ENCODE results near the gene CDH12.

The CDH12 gene

GRCh38 chr5:21823076-21823574 lies 1030.0 kb downstream of the CDH12 start:
- DNase-seq (ENCODE audit: low read depth in 2 of 2) = no peak

- DNase-seq (ENCODE audit: low read depth in 2 of 2) = no peak
Observed at GRCh38 chr5:21820527-21820926, 1032.6 kb downstream of the CDH12 start.

- DNase-seq (ENCODE audit: low read depth in 2 of 2) = no peak
Observed at GRCh38 chr5:21818370-21818720, 1034.8 kb downstream of the CDH12 start.

- no peak for DNase-seq (ENCODE audit: low read depth in 2 of 2)
Observed at GRCh38 chr5:21817668-21818369, 1035.3 kb downstream of the CDH12 start.

GRCh38 chr5:21810737-21811316 lies 1042.3 kb downstream of the CDH12 start:
- no peak for DNase-seq (ENCODE audit: low read depth in 2 of 2)

GRCh38 chr5:21809611-21810010 lies 1043.5 kb downstream of the CDH12 start:
- DNase-seq (ENCODE audit: low read depth in 2 of 2) = no peak

- DNase-seq (ENCODE audit: low read depth in 2 of 2) = no peak
Observed at GRCh38 chr5:21807953-21808352, 1045.2 kb downstream of the CDH12 start.

GRCh38 chr5:21806943-21807342 lies 1046.2 kb downstream of the CDH12 start:
- DNase-seq (ENCODE audit: low read depth in 2 of 2) = no peak

GRCh38 chr5:21806271-21806670 lies 1046.9 kb downstream of the CDH12 start:
- no peak for DNase-seq (ENCODE audit: low read depth in 2 of 2)

GRCh38 chr5:21802869-21803490 lies 1050.2 kb downstream of the CDH12 start:
- no peak for DNase-seq (ENCODE audit: low read depth in 2 of 2)

GRCh38 chr5:21802100-21802499 lies 1051.0 kb downstream of the CDH12 start:
- DNase-seq (ENCODE audit: low read depth in 2 of 2) = no peak

- no peak for DNase-seq (ENCODE audit: low read depth in 2 of 2)
Observed at GRCh38 chr5:21792748-21793147, 1060.4 kb downstream of the CDH12 start.

- DNase-seq (ENCODE audit: low read depth in 2 of 2) = no peak
Observed at GRCh38 chr5:21791304-21791703, 1061.8 kb downstream of the CDH12 start.

GRCh38 chr5:21784487-21784886 lies 1068.7 kb downstream of the CDH12 start:
- DNase-seq (ENCODE audit: low read depth in 2 of 2) = no peak

- no peak for DNase-seq (ENCODE audit: low read depth in 2 of 2)
Observed at GRCh38 chr5:21783074-21783679, 1070.0 kb downstream of the CDH12 start.

GRCh38 chr5:21776466-21776865 lies 1076.7 kb downstream of the CDH12 start:
- no peak for DNase-seq (ENCODE audit: low read depth in 2 of 2)

GRCh38 chr5:21774801-21775200 lies 1078.3 kb downstream of the CDH12 start:
- DNase-seq (ENCODE audit: low read depth in 2 of 2) = no peak

- no peak for DNase-seq (ENCODE audit: low read depth in 2 of 2)
Observed at GRCh38 chr5:21774281-21774680, 1078.9 kb downstream of the CDH12 start.

- DNase-seq (ENCODE audit: low read depth in 2 of 2) = no peak
Observed at GRCh38 chr5:21773456-21773855, 1079.7 kb downstream of the CDH12 start.

- no peak for DNase-seq (ENCODE audit: low read depth in 2 of 2)
Observed at GRCh38 chr5:21765406-21765805, 1087.7 kb downstream of the CDH12 start.

- no peak for DNase-seq (ENCODE audit: low read depth in 2 of 2)
Observed at GRCh38 chr5:21739096-21739495, 1114.0 kb downstream of the CDH12 start.

GRCh38 chr5:21723500-21723899 lies 1129.6 kb downstream of the CDH12 start:
- DNase-seq (ENCODE audit: low read depth in 2 of 2) = no peak
